ENCODE measurements around the gene FLOT1.

- TF ChIP-seq CTCF (IDR thresholded peaks at IDR 0.05 in 4 of 5, conservative IDR thresholded peaks at IDR 0.05 in 1 of 5), result no peak
- no peak for TF ChIP-seq POLR2A (IDR thresholded peaks at IDR 0.05)
These were observed 1.3 kb downstream of the FLOT1 start for GRCh38 chr6:30741063-30741779.
